Measurements from ENCODE around the gene DIP2C.

DIP2C gene

GRCh38 chr10:689452-690371, at the start of gene DIP2C:
TSS of gene DIP2C (minus strand) at chr10:689668. CDS start at chr10:689578, 90 bp downstream.
- TF ChIP-seq CTCF (IDR thresholded peaks at IDR 0.05), result no peak

GRCh38 chr10:734481-734880, 45.0 kb upstream of the DIP2C start:
- no peak for TF ChIP-seq CTCF (IDR thresholded peaks at IDR 0.05)

- TF ChIP-seq CTCF (IDR thresholded peaks at IDR 0.05), result no peak
Measured at GRCh38 chr10:733086-733485, 43.6 kb upstream of the DIP2C start.

GRCh38 chr10:729213-729612, 39.7 kb upstream of the DIP2C start:
- no peak for TF ChIP-seq CTCF (IDR thresholded peaks at IDR 0.05)

- no peak for TF ChIP-seq CTCF (IDR thresholded peaks at IDR 0.05)
Measured at GRCh38 chr10:728603-729002, 39.1 kb upstream of the DIP2C start.

- TF ChIP-seq CTCF (IDR thresholded peaks at IDR 0.05), result no peak
Measured at GRCh38 chr10:727162-727790, 37.8 kb upstream of the DIP2C start.

GRCh38 chr10:725786-726185, 36.3 kb upstream of the DIP2C start:
- TF ChIP-seq CTCF (IDR thresholded peaks at IDR 0.05), result no peak

All from LNCAP (cell line).